Stimulated activated CD4-positive, alpha-beta T cell treated with anti-CD3 and anti-CD28 coated beads, Interleukin-2, amount 100 ng/mL, for 4 hours (primary cell): ENCODE data around the gene OTOA.
"Not testable (repeated sequence)": the region's sequence is repeated elsewhere in the genome, so short reads cannot be mapped to it uniquely, and the experiment has no call there.

Experiments
- DNase-seq: peaks from one replicate; pipeline ENCODE4 v3.0.0-alpha.2; 2020; ENCODE audit warnings: low read depth

Gene OTOA

GRCh38 chr16:21674456-21674855 is 10.7 kb downstream of the OTOA start:
- DNase-seq, result not testable (repeated sequence)

GRCh38 chr16:21680714-21681113 is 16.9 kb downstream of the OTOA start:
- not testable (repeated sequence) for DNase-seq

DNA sequence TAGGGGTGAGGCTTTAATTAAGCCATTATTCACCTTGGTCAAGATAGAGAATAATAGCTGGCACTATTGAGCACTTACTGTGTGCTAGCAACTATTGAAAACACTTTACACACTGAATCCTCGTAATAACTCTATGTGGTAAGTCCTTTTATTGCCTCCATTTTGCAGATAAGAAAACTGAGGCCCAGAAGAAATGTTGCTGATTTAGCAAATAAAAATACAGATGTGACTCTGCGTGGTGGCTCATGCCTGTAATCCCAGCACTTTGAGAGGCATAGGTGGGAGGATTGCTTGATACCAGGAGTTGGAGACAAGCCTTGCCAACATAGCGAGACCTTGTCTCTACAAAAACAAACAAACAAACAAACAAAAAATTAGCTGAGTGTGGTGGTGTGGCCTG is 19.4 kb downstream of the OTOA start:
- no peak for DNase-seq

DNA sequence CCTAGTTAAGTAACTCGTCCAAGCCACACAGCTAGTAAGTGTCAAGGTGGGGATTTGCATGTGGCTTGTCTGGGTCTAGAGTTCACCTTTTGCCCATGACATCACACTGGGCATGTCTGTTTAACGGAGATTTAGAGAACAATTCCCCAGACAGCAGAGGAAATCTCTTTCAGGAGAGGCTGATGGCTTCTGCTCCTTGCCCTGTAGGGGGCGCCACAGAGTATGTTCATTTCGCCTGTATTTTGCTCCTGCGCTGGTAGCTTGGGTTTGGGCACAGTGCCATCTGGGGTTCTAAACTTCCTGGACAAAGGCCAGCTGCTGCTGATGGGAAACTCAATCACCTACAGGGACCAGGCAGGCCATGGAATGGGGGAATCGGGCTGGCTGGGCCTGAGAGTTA is 20.4 kb downstream of the OTOA start:
- DNase-seq, result no peak

DNA sequence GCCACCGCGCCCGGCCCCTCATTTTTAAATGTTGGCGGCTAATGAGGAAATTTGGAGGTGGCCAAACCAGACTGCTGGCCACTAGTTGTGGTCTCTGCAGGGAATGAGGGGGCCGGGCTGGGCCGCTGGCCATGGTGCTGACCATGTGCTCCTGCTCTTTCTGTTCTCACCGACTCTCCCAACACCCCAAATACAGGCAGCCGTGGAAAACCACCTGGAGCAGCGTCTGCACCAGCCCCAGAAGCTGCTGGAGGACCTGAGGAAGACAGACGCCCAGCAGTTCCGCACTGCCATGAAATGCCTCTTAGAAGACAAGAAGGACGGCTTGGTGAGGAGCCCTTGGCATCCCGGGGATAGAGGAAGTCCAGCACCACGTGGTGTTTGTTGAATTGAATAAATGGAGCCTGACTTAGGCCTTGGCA is 21.3 kb downstream of the OTOA start:
- no peak for DNase-seq

DNA sequence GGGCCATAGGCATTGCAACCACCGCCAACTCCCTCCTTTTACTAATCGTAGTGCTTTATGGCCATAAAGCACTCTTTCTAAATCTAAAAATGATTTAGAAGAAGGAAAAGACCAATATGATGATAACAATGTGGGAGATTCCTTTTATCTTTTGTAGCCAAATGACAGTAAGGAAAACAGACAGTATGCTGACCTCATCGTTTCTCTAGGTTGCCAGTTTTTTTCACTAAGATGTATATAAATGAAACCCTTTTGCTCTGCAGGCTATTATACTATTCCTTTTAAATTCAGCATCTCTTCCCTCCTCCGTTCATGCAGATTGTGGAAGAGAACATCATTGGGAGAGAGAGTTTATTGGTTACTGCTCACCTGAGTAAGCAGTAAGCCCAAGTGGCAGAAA is 25.3 kb downstream of the OTOA start:
- no peak for DNase-seq

- not testable (repeated sequence) for DNase-seq
These were observed 27.2 kb downstream of the OTOA start for GRCh38 chr16:21690967-21691366.

GRCh38 chr16:21694609-21695008 is 30.8 kb downstream of the OTOA start:
- DNase-seq, result no peak

DNA sequence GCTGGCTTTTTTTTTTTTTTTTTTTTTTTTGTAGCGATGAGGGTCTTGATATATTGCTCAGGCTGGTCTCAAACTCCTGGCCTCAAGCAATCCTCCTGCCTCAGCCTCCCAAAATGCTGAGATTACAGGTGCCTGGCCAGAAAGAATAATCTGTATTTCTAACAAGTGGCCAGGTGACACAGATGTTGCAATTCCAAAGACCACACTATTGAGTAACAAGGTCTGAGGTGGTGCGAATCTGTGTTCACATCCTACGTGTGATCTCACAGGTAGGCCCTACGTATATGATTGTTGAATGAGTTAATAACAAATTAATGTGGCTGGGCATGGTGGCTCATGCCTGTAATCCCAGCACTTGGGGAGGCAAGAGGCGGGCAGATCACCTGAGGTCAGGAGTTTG is 33.3 kb downstream of the OTOA start:
- no peak for DNase-seq

GRCh38 chr16:21698169-21699032 is 34.6 kb downstream of the OTOA start:
- no peak for DNase-seq

DNA sequence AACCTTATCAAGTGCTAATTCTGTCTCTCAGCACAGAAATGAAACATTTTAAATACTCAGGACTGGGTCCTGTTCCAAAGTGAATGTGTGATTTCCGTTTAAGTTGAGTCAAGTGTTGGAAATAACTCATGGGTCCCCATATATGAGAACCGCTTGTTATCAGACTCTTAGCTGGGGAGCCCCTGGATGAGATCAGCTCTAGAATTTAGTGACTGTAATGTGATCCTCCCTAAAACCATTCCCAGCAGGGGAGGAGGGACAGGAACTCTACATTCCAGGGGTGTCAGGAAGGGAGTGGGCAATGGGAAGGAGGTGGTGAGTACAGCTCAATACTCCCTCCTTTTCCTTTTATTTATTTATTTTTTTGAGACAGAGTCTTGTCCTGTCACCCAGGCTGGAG is 37.5 kb downstream of the OTOA start:
- no peak for DNase-seq

DNA sequence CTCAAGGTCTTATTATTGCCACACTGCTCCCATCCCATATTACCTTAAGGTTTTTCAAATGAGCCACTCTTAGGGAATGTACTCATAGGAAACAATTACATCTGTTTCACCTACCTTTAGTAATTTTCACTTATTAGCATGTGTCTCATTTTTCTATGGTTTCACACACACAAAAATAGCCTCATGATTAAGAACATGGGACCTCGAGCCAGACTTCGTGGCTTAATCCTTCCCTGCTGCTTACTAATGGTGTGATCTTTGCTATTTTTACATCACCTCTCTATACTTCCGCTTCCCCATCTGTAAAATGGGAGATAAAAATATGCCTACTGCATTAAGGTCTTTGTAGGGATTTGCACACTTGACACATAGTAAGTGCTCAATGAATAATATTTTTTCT is 38.5 kb downstream of the OTOA start:
- DNase-seq, result no peak

- DNase-seq, result no peak
These were observed 39.4 kb downstream of the OTOA start for GRCh38 chr16:21703156-21703555.

DNA sequence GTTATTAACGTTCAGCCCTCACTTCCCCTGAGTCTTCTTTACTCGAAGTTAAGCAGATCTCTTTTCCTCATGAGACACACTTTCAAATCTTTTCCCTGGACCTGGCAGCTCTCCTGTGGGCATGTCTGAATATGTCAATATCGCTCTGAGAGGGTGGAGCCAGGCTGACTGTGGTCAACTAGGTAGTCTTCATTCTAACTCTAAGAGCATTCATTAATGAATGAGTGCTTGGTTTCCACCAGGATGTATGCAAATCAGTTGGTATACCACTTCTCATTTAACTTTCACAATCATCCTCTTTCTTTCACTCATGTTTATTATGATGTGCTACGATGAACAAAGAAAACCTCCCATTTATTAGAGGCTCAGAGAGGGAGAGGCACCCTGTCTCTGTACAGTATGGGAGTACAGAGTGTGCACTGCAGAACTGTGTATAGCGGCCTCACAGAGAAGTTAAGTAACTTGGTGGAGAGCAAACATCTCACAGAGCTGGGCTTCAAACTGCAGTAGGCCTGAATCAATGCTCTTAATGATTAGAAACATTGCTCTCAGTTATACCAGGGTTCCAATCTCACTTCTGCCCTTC is 39.9 kb downstream of the OTOA start:
- DNase-seq, result no peak

DNA sequence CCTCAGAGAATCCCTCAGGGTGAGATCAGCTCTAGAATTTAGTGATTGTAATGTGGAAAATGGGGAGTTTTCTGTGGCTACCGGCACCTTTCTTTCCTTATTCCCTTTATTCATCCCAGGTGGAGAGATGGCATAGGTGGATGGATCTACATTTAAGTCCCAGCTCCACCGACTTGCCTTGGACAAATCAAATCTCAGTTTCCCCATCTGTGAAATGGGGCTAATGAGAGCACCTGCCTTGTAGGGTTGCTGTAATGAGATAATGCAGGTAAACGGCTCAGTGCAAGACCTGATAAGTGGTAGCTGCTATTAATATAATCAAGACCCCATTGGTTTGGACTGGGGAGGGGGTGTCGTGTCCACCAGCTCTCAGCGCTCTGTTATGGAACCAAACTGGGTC is 40.5 kb downstream of the OTOA start:
- no peak for DNase-seq

GRCh38 chr16:21704733-21705132 is 41.0 kb downstream of the OTOA start:
- no peak for DNase-seq

GRCh38 chr16:21708533-21709115 is 44.9 kb downstream of the OTOA start:
- peak; percentile 78 for DNase-seq

DNA sequence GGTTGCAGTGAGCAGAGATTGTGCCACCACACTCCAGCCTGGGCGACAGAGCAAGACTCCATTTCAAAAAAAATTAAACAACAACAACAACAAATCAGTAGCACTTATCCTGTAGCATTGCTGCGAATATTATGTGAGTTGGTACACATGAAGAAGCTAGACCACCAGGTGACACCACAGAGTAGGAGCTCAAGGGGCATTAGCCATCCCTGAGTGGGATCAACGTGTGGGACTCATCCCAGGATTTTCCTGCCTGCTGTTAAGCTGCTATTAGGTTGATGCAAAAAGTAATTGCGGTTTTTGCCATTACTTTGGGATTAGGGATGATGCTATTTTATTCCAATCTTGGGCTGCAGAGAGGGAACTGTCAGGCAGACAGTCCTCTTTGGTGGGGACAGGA is 47.2 kb downstream of the OTOA start:
- DNase-seq, result no peak

DNA sequence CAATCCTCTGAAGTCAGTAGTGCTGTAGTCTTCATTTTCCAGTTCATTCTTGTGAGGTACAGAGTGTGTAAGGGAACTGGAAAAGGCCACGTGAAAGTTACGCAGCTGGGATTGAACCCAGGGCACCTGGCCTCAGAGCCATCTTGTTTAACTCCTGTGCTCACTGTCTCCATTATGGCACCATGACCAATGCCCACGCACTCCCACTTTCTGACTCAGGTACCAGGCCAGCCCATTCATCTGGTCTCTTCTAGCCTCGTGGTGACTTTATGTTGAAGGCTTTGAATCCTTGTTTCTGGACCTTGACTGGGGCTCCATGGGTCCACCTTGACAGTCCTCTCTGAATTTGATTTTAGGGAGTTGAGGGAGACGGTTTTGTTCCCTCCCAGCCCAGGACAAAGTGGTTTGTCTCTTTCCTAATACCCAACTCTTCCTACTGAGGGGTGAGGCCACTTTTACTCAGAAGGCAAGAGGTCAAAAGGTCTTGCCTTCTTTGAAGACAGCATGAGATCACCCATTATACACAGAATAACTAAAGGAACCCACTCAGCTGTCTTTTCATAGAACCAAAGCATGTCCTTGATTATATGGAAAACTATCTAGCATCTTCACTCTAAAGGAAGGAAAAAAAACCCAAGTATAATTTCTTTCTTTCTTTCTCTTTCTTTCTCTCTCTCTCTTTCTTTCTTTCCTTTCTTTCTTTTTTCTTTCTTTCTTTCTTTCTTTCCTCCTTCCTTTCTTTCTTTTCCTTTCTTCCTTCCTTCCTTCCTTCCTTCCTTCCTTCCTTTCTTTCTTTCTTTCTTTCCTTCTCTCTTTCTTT is 50.0 kb downstream of the OTOA start:
- no peak for DNase-seq

GRCh38 chr16:21714369-21714618 is 50.5 kb downstream of the OTOA start:
- DNase-seq, result not testable (repeated sequence)

DNA sequence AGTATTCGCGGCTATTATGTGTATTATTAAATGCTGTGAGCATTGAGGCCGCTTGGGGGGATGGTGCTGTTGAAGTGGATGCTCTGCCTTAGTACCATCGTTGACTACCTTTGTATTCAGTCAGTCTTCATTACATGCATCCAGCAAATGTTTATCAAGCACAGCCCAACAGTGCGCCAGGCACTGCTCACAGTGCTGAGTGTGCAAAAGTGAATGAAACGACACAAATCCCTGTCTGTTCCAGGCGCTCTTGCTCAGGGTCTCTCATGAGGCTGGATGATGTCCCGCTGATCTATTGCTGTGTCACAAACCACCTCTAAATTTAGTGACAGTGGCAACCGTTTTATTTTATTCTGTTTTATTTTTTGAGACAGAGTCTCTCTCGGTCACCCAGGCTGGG is 53.8 kb downstream of the OTOA start:
- DNase-seq, result no peak

DNA sequence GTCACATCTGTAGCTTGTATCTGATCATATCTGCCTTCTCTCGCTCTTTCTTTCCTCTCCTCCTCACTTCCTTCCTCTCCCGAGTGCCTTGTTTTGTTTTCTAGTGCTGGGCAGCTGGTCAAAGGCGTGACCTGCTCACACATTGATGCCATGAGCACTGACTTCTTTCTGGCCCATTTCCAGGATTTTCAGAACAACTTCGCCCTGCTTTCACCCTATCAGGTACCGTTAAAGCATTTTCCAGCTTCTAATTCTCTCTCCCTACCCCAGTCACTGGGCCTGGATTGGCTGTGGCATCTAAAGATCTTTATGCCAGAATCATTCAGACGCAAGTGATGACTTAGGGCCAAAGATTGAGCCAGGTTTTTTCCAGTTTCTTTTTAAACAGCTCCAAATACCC is 55.5 kb downstream of the OTOA start:
- DNase-seq, result no peak

DNA sequence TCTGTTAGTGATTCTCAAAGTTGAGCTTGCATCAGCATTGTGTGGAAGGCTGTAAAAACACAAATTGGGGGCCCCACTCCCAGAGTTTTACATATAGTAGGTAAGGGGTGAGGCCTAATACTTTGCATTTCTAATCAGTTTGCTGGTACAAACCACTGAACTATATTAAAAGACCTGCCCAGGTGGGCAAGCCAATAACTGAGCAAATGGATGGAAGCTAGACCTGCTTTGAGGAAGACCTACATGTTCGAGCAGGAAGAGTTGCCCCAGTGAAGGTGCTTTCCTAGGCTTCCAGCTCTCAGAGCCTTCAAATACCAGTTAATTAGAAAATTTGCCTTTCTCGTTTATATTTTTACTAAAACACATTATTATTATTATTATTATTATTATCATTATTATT is 56.8 kb downstream of the OTOA start:
- DNase-seq, result no peak
